ENCODE results near the gene TMEM40.

Gene TMEM40

DNA sequence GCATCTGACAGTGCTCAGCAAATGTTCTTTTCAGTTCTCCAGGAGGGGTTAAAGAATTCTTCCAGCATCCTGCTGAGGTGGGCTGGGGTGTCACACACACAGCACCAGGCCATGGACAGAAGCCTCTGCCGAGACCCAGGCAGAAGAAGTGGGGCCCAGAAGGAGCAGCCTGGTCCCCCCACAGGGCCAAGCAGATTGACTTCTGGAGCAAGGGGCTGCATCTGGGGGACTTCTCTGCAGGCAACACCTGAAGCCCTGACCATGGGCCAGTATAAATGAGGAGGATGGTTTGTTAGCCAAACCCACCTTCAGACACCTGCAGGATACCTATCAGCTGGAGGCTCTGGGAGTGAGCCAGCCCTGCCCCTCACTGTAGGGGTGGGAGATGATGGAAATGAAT, 16.2 kb upstream of the TMEM40 start:
- no peak for DNase-seq

DNA sequence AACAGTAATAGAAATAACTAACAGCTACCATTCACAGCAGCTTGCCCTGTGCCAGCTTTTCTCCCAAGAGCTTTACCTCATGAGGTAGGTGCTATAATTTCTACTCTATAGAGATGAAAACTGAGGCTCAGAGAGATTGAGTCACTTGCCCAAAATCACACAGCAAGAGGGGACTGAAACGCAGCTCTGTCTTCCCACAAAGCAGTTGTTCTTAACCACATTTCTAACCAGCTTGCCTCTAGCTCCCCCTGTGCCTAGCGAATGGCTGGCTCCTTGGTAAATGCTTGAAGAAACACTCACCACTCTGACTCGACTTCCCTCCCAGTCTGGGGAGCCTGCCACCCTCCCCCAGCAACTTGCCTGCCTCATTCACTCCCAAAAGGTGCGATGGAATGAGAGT, 15.6 kb upstream of the TMEM40 start:
- DNase-seq, result no peak

DNA sequence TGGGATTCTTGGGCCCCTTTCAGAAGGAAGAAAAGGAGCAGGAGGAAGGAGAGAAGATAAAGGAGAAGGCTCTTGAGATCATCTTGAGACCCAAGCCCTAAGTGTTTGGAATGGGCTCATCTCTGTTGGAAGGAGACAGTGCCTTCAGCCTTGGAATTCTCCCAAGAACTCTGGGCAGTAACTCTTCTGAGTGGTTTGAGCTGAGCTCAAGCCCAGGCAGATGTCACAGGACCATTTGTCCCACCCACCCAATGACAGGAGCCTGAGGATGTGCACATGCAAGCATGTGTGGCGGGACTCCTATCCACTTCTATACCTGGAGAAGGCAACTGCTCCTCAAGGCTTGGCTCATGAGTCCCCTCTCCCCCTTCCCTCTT, 14.6 kb upstream of the TMEM40 start:
- no peak for DNase-seq

DNA sequence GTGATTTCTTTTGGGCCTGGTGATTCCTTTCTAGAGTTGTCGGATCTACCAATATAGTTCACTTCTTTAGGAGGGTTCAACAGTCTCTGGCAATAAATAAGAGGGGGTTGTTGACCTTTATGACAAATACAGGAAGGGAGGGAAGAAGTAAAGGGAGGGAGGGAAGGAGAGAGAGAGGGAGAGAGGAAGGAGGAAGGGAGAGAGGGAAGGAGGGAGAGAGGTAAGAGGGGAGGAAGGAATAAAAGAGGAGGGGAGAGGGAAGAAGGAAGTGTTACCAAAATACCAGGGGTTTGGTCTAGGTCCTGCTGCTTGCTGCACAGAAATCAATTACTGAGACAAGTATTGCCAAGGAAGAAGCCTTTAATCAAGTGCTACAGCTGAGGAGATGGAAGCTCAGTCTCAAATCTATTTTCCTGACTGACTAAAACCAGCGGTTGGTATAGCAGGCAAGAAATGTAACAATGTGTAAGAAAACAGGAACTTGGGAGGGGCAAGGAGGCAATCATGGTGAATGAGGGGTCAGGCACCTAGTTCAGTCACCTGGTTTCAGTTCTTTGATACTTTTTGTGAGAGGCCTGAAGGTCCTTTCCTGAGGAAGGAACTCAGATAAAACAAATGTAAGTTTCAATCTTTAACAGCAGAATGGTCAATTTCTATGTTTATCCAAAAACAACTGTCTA, 14.1 kb upstream of the TMEM40 start:
- no peak for DNase-seq

DNA sequence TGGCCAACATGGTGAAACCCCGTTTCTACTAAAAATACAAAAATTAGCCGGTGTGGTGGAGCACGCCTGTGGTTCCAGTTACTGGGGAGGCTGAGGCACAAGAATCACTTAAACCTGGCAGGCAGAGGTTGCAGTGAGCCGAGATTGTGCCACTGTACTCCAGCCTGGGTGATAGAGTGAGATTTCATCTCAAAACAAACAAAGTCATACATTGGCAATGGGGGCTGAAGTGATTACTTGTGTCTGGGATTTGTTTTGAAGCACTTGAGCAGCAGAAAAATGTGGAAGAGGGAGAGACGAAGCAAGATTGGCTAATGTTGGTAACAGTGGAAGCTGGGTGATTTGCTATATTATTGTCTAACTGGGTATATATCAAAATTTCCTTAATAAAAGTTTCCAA, 13.4 kb upstream of the TMEM40 start:
- no peak for DNase-seq

DNA sequence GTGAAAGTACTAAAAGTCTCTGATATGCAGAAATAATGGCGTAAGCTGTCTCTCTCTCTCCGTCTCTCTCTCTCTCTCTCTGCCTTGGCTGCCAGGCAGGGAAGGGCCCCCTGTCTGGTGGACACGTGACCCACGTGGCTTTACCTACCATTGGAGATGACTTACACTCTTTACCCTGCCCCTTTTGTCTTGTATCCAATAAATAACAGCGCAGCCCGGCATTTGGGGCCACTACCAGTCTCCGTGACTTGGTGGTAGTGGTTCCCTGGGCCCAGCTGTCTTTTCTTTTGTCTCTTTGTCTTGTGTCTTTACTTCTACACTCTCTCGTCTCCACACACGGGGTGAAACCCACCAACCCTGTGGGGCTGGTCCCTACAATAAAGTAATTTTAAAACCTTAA, 12.2 kb upstream of the TMEM40 start:
- DNase-seq, result no peak

DNA sequence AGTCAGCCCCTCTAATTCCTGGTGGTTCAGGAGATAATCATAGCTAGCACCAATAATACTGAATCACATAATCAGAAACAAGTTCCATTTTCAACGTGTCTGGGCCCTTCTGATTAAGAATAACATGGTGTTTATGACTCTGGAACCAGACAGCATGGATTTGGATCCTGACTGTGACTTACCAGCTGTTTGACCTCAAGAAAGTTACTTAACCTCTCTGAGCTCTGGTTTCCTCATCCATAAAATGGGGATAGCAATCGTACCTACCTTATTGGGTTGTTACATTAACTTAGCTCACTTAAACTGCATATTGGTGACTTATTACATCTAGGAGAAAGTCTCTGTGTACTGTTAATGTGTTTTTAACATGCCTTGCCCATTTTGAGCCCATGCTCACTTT, 10.7 kb upstream of the TMEM40 start:
- DNase-seq, result no peak

DNA sequence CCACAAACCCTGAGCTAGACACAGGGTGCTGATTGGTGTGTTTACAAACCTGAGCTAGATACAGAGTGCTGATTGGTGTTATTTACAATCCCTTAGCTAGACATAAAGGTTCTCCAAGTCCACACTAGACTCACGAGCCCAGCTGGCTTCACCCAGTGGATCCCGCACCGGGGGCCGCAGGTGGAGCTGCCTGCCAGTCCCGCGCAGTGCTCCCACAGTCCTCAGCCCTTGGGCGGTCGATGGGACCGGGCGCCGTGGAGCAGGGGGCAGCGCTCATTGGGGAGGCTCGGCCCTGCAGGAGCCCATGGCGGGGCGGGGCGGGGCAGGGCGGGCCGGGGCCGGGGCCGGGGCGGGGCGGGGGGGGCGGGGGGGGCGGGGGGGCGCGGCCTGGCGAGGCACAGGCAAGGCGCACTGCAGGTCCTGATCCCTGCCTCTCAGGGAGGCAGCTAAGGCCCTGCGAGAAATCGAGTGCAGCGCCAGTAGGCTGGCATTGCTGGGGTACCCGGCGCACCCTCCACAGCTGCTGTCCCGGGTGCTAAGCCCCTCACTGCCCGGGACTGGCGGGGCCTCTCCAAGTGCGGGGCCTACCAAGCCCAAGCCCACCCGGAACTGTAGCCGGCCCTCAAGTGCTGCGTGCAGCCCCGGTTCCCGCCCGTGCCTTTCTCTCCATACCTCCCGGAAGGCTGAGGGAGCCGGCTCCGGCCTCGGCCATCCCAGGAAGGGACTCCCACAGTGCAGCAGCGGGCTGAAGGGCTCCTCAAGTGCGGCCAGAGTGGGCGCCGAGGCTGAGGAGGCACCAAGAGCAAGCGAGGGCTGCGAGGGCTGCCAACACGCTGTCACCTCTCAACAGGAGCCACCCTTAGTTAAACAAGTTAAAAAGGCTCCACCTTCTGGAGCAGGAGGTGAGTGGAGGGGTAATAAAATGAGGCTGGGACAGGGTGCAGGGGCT, 9.8 kb upstream of the TMEM40 start:
- no peak for DNase-seq

DNA sequence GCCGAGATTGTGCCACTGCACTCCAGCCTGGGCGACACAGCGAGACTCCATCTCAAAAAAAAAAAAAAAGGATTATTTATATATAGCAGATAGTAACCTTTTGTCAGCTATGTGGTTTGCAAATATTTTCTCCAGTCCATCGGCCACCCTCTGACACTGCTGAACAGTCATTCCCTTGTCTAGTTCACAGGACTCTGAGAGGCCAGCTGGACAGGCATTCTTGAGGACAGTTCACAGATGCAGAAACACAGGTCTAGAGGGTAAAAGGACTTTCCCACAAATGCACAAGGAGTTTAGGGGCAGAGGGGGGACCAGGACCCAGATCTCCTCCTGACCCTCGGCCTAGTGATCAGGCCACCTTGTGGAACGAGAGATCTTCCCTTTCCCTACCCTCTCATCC, 7.5 kb upstream of the TMEM40 start:
- no peak for DNase-seq

DNA sequence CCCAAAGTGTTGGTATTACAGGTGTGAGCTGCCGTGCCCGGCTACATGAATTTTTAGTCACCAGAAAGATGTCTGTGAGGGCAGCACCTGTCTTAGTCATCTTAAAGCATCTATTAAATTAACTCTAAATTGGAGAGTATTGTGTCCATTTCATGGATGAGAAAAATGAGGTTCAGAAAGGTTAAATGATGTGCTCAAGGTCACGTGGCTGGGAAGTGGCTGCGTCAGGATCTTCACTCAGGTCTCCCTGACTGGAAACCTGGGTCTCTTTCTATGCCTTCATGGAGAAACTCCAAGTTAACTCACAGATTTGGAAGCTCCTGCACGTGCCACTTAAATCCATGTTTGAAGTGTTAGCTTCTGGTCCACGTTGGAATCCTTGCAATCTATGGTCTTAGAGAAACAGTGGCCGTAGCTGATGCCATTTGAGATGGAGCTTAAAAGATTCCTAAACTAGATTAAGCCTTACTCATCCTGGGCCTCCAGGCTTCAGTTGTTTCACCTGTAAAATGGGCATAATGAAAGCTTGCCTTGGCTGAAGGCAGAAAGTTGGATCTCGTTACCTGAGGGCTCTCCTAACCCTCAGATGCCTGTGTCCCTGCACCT, 5.2 kb upstream of the TMEM40 start:
- DNase-seq, result no peak

DNA sequence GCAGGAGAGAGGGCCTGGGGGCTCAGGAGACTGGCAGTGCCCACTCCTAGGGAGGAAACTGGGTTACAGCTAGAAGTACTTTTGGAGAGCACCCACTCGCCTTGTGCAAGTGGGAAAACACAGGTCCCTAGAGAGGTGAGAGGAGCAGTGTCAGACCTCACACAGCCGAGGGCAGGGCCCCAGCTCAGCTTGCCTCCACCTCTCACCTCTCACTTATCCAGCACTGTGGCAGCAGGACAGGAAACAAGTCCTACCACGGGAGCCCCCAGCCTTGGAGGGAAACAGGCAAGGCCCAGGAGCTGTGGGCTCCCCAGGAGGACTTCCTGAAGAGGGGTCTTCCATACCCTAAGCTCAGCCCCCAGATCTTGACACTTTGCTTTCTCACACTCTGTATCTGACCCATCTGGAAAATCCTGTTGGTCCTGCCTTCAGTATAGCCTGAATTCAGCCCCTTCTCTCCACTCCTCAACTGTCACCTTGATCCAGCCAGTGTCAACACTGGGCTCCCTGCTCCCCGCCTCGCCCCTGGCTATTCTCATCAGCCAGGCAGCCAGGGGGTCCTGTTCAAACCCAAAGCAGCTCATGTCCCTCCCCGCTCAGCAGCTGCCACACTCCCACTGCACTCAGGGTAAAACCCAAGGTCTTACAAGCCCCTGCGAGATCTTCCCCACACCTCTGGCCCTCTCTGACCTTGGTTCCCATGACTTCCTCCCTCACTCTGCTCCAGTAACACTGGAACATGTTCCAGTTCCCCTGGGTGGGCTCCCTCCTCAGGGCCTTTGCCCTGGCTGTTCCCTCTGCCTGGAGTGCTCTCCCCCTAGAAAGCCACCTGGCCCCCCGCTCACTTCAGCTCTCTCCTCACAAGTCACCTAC, 870 bp upstream of the TMEM40 start:
- DNase-seq, result no peak

DNA sequence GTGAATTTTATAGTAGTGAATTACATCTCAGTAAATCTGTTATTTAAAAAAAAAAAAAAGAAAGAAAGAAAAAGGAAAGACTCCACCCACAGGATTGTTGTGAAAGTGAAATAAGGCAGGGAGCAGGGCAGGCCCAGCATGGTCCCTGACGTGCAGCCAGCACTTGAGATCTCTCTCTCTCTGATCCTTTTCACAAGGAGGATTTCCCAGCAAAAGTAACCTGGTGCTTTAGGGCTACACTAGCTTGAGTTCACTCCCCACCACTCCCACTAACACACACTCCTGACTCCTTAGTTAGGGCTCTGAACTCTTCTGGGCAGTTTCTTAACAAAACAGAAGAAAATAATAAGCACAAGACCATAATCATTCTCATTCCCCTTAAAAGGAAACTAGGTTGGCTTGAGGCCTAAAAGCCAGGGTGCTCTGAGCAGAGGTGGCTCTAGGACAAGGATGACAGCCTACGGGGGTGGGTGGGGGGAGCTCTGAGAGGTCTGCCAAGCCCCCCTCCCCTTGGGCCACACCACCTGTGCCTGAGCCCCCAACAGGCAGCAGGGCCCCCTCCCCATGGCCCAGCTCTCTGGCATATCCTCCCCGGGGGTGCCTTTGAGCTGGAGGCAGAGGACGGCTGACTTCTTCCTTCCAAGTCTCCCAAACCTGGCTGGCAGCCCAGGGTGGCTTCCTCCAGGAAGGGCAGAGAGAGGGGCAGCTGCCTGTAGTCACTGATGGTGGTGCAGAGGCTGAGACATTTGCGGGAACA, 856 bp downstream of the TMEM40 start:
- peak; percentile 47 for DNase-seq

DNA sequence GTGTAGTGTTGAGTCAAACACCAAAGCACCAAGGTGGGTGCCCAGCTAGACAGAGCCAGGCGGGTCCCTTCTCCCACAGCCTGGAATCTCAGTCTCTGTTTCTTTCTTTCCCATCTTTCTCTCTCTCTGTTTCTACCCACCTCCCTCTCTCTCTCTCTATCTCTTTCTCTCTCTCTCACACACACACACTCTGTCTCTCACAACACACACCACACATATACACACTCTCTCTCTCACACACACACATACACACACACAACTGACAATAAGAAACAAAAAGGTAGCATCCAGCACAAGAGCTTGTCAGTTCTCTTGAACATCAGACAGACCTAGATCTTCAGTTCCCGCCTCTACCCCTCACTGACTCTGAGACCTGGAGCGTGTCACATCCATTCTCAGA, 2.4 kb downstream of the TMEM40 start:
- no peak for DNase-seq

DNA sequence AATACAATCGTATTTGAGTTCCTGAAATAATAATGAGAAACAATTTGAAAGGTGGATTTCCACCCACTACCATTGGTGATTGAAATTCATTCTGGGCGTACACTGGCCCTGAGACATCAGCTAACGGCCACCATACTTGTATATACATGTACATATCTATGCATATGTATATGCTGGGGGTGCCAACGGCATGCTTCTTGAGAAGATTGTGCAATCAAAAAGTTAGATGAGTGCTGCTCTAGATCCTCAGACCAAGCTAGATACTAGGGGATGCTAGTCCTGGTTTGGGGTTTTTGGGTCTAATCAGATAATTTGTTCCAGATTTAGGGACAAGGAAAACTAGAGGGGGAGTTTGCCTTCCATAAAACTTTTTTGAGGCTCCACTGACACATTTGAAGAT, 2.9 kb downstream of the TMEM40 start:
- DNase-seq, result no peak

DNA sequence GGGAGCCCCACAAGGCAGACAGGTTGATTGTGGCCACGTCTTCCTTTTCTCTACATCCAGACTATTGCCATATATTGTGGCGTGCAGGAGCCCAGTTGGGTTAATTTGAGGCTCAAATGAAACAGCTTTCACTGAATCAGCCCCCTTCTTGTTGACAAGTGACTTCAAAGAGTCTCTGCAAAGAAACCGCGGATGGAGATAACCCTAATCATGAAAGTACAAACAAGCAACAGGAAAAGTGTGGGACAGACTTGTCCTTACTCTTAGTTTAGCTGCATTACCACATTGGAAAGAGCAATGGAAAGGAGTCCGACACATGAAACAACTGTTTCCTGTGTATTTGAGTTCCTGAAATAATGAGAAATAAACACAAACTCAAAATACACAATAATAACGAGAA, 3.3 kb downstream of the TMEM40 start:
- DNase-seq, result no peak

DNA sequence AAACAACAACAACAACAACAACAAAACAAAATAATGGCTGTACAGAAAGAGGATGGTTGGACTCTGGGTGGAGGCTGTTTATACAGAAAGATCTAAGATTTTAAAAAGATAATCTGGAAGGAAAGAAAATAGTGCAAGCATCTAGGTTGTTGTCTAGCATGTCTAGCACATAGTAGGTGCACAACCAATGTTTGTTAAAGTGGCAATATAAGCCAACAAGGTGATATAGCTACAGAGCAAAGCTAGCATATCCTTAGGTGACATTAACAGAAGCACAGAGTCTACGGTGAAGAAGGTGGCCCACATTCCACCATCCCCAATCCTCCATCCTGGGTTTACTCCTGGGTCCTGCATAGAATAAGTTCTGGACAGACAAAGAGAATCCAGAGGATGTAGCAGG, 4.7 kb downstream of the TMEM40 start:
- DNase-seq, result no peak

DNA sequence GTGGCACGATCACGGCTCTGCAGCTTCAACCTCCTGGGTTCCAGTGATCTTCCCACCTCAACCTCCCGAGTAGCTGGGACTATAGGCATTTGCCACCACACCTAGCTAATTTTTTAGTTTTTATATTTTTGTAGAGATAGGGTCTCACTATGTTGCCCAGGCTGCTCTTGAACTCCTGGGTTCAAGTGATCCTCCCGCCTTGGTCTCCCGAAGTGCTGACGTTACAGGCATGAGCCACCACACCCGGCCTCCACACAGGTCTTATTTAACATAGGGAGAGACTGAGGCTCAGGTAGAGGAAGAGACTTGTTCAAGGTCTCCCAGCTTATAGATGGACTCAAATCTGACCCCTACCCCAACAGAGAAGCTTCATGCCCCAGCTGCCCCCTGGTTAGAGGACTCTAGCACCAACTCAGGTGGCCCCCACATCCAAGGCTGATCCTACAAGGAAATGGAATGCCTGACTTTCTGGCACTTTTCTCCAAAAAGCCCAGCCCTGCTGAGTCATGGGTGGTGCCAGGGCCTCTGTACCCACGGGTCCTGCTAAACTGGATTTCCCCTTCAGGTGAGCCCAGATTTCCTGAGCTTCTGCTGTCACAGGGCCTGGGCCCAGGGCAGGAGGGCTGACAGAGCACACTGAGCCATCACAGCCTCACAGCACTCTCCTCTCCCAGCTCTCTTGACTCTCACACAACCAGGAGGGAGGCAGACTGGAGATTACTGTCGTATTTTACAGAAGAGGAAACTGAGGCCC, 5.6 kb downstream of the TMEM40 start:
- no peak for DNase-seq

DNA sequence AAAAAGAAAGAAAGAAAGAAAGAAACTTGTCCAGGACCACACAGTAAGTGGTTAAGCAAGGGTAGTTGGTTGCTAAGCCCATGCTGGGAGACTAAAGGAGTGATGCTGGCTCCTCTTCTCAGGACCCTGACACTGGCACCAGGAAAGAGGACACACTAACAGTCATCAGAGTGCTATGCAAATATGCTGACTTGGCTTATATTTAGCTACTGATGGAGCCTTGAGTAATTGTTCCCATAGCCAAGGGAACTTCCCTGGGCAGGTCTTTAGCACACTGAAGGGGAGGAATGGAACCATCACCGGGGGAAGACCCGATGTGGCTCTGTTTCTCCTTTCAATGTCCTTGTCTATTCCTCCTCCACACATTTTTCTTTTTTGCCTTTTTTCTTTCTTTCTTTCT, 6.2 kb downstream of the TMEM40 start:
- DNase-seq, result no peak

DNA sequence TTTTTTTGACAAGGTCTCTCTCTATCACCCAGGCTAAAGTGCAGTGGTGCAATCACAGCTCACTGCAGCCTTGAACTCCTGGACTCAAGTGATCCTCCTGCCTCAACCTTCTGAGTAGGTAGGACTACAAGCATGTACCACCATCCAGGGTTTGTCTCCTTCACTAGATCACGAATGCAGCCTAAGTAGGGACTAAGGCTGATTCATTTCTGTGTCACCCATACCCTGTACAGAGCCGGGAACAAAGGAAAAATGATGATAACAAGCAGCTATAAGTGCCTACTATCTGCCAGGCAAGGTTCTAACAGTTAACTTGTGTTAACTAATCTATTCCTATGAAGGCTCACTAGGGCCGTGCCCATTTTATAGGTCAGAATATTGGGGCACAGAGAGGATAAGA, 7.0 kb downstream of the TMEM40 start:
- DNase-seq, result no peak

DNA sequence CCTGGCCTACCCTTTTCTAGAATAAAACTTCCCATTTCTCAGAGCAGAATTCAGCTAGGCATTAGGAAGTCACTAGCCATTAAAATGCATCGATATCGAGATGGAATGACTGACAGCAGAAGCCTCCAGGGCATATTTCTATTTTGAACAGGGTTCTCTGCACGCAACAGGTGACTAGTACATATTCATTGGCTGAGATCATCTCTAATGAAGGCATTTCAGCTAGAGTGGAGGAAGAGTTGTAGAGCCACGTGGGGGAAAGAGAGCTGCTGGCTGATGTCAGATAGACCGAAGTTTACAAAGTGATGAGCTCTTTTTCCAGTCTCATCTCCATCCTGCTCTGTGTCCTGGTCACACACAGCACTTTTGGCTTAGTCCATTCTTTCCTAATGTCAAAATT, 7.5 kb downstream of the TMEM40 start:
- DNase-seq, result no peak

DNA sequence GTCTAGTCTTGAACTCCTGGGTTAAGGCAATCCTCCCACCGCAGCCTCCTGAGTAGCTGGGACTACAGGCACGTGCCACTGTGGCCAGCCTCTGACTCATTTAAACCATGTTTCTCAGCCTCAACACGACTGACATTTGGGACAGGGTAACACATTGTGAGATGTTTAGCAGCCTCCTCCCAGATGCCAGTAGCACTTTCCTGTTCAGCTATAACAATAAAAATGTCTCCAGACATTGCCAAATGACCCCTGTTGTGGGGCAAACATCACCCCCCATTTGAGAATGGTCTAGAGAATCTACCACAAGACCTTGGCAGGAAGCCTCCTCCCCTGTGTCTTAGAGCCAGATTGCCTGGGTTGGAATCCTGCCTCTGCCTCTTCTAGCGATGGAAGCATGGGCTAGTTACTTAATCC, 8.4 kb downstream of the TMEM40 start:
- DNase-seq, result no peak

DNA sequence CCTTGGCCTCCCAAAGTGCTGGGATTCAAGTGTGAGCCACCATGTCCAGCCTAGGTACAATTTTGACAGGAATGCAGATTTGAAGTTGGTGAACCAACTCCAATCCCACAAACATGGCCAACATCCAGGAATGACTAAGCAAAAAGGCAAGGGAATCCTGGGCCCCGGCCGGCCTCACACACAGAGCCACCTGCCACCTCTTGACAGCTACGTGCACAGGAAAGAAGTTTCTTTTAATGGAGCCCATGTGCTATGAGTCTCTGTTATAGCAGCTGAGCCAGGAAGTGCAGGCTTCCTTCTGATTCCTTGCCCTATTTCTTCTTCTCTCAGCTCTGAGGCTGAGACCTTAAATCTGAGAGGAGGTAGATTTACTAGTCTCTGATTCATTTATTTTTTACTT, 8.8 kb downstream of the TMEM40 start:
- DNase-seq, result peak; percentile 85

All from NCI-H2029 treated with DMSO at 0.1 percent for 48 hours (cell line).